HL-60 (cell line): ENCODE measurements around the gene VPS35L.

ENCODE experiments used
- DNase-seq, 2 experiments: peaks; one replicate each; pipeline ENCODE4 v3.0.0-alpha.2; 2010 to 2020; ENCODE audit warnings: low read depth in 1 of 2, low spot score in 1 of 2
- H3K27ac ChIP-seq: fragments of 250-450 bp; sonication (Bioruptor Pico); replicated peaks from 2 replicates; pipeline ENCODE4 v1.5.1; 2020; ENCODE audit warnings: mild to moderate bottlenecking, moderate library complexity
- H3K27me3 ChIP-seq: fragments of 250-450 bp; sonication (Bioruptor Pico); 2 replicates; pipeline ENCODE4 v1.5.1; 2021; ENCODE audit warnings: mild to moderate bottlenecking, moderate library complexity; ENCODE audit not compliant: insufficient read depth, poor library complexity, severe bottlenecking
- H3K4me3 ChIP-seq: replicated peaks from 2 replicates; pipeline ENCODE4 v1.5.1; 2011; ENCODE audit warnings: mild to moderate bottlenecking, control low read depth, low read length; ENCODE audit not compliant: insufficient read depth
- GABPA ChIP-seq: IDR thresholded peaks from 2 replicates; pipeline ENCODE4 v1.6.1; 2012; ENCODE audit warnings: low read depth
- POLR2AphosphoS5 ChIP-seq: IDR thresholded peaks from 2 replicates; pipeline ENCODE4 v1.6.1; 2012; ENCODE audit warnings: low read depth
- REST ChIP-seq: IDR thresholded peaks from 2 replicates; pipeline ENCODE4 v1.6.1; 2012; ENCODE audit warnings: low read depth; ENCODE audit not compliant: insufficient replicate concordance
- SPI1 ChIP-seq: IDR thresholded peaks from 2 replicates; pipeline ENCODE4 v1.6.1; 2012; ENCODE audit warnings: low read depth, mild to moderate bottlenecking, borderline replicate concordance
- TF ChIP-seq, protein P1 (sequence below): IDR thresholded peaks from one replicate; pipeline ENCODE4 v1.5.1; 2011; ENCODE audit warnings: low read length, control low read depth, inconsistent platforms; ENCODE audit not compliant: insufficient read depth

Gene VPS35L

GRCh38 chr16:19518388-19518787 lies 37.1 kb upstream of the VPS35L start:
- no peak for DNase-seq
- no peak overlapping the region for H3K4me3 ChIP-seq
- no peaks in the 10 kb centered on the region for H3K27me3 ChIP-seq
- no peak overlapping the region for H3K27ac ChIP-seq
- no peak for TF ChIP-seq POLR2AphosphoS5
- TF ChIP-seq REST, result no peak
- no peak for TF ChIP-seq GABPA
- TF ChIP-seq SPI1, result no peak
- TF ChIP-seq, protein P1, sequence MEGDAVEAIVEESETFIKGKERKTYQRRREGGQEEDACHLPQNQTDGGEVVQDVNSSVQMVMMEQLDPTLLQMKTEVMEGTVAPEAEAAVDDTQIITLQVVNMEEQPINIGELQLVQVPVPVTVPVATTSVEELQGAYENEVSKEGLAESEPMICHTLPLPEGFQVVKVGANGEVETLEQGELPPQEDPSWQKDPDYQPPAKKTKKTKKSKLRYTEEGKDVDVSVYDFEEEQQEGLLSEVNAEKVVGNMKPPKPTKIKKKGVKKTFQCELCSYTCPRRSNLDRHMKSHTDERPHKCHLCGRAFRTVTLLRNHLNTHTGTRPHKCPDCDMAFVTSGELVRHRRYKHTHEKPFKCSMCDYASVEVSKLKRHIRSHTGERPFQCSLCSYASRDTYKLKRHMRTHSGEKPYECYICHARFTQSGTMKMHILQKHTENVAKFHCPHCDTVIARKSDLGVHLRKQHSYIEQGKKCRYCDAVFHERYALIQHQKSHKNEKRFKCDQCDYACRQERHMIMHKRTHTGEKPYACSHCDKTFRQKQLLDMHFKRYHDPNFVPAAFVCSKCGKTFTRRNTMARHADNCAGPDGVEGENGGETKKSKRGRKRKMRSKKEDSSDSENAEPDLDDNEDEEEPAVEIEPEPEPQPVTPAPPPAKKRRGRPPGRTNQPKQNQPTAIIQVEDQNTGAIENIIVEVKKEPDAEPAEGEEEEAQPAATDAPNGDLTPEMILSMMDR, result no peak

GRCh38 chr16:19520861-19521331 lies 34.6 kb upstream of the VPS35L start:
- Histone ChIP-seq H3K27ac (peak overlapping the region; percentile 71), H3K27me3 (no peaks in the 10 kb centered on the region), H3K4me3 (peak overlapping the region; percentile 97)
- TF ChIP-seq, protein P1, result no peak
- TF ChIP-seq SPI1, result no peak
- no peak for TF ChIP-seq POLR2AphosphoS5
- TF ChIP-seq GABPA, result no peak
- no peak for TF ChIP-seq REST
- peak in 1 of 2 experiments; percentile 14 for DNase-seq

GRCh38 chr16:19521471-19522396 lies 33.8 kb upstream of the VPS35L start, which contains the start of gene GDE1:
Gene GDE1, minus strand, starts transcription at chr16:19522098. Its CDS starts 134 bp downstream, at chr16:19521964.
- Histone ChIP-seq H3K27ac (peak within 1 kb of the TSS; percentile 71), H3K4me3 (peak within 1 kb of the TSS; percentile 97), H3K27me3 (no peaks in the 10 kb centered on the region)
- TF ChIP-seq REST, result no peak
- TF ChIP-seq, protein P1, result no peak
- peak; percentile 64 for TF ChIP-seq POLR2AphosphoS5
- TF ChIP-seq SPI1, result peak; percentile 85
- DNase-seq, result peak; percentile 80 to 93
